Activated CD4-positive, alpha-beta T cell treated with anti-CD3 and anti-CD28 coated beads, Interleukin-2, amount 10 ng/mL, durations not matched to agents 7 days and 5 days (primary cell): ENCODE measurements around the gene EEA1. TPM values are rescaled to one million over a fixed set of nuclear protein-coding genes. Genes with fewer than 3 reads are reported as not detected.
"Not testable (repeated sequence)": the region's sequence is repeated elsewhere in the genome, so short reads cannot be mapped to it uniquely, and the experiment has no call there.

Experiments used
- CTCF ChIA-PET: fragments of 350-600 bp; sonication (Branson Sonifier 250); formaldehyde crosslinking; loops from one replicate; lab custom pipeline; 2021; ENCODE audit warnings: antibody characterized with exemption; lab: Charles Lee
- POLR2A ChIA-PET: fragments of 350-600 bp; sonication (Branson Sonifier 250); formaldehyde crosslinking; loops from one replicate; lab custom pipeline; 2021; ENCODE audit warnings: antibody characterized with exemption; lab: Charles Lee
- DNase-seq: peaks from one replicate; pipeline ENCODE4 v3.0.0-alpha.2; 2020
- H3K27ac Mint-ChIP-seq: one replicate; pipeline ENCODE4 v1.8.0; 2021; ENCODE audit warnings: mild to moderate bottlenecking, moderate library complexity, mixed read lengths
- H3K27me3 Mint-ChIP-seq: one replicate; pipeline ENCODE4 v1.8.0; 2021; ENCODE audit warnings: mixed read lengths
- H3K36me3 Mint-ChIP-seq: one replicate; pipeline ENCODE4 v1.8.0; 2021; ENCODE audit warnings: low read depth, mixed read lengths
- H3K4me1 Mint-ChIP-seq: one replicate; pipeline ENCODE4 v1.8.0; 2021; ENCODE audit warnings: mixed read lengths
- H3K4me3 Mint-ChIP-seq: one replicate; pipeline ENCODE4 v1.8.0; 2021; ENCODE audit warnings: mild to moderate bottlenecking, moderate library complexity, mixed read lengths
- H3K9me3 Mint-ChIP-seq: one replicate; pipeline ENCODE4 v1.8.0; 2021; ENCODE audit warnings: mixed read lengths
- total RNA-seq, 2 experiments: library from RNA; stranded (reverse); gene quantifications; one replicate each; pipeline ENCODE4 v1.2.3, GENCODE V29; 2021

EEA1 gene
- total RNA-seq, 2 experiments from 2014 or later = 17.8 to 18.0 TPM

DNA sequence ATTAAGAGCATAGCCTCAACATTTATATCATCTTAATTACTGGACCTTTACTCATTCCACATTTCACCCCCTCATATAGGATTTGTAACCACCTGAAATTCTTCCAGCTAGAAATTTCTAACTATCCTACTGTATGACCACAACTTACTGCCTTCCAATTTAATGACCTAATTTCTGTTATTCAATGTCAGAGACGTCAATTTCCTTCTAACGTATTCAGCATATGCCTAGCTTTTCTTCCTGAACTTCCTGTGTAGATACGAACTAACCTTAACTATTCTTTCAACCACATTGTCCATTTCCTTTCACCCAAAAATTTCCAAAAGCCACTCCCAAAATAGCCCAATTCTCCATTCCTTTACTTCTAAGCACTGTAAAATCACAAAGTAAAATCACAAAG is 108.0 kb downstream of the EEA1 start:
- Mint-ChIP-seq H3K36me3 (peaks cover 15% of the 10 kb centered on the region), H3K4me3 (no peak overlapping the region), H3K27me3 (no peaks in the 10 kb centered on the region), H3K4me1 (no peaks in the 10 kb centered on the region), H3K9me3 (no peaks in the 10 kb centered on the region), H3K27ac (no peak overlapping the region)
- CTCF ChIA-PET = interaction anchor here (0.5 kb wide), 1 partner anchor 242 kb away, joined by 4 read pairs; no protein-coding TSS in a partner anchor
- POLR2A ChIA-PET = no interaction called here
- no peak for DNase-seq

DNA sequence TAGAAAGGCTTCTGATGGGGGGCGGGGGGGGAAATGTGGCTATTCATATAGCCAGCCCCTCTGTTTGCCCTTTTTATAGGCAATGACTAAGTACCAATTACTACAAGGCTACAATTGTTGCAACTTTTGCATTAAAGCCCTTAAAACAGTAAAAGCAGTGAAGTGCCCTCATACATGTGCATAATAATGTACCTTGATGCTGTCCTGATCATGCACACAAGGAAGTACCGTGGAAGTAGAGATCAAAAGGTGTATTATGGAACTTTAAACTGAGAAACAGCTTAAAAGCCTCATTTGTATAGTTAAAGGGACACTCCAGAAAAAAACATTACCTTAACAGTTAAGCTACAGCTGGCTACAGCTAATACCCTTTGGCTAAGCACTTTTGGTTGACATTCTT is 114.5 kb downstream of the EEA1 start:
- Mint-ChIP-seq H3K36me3 (peaks cover 21% of the 10 kb centered on the region), H3K4me3 (no peak overlapping the region), H3K4me1 (no peaks in the 10 kb centered on the region), H3K9me3 (no peaks in the 10 kb centered on the region), H3K27me3 (no peaks in the 10 kb centered on the region), H3K27ac (no peak overlapping the region)
- POLR2A ChIA-PET = no interaction called here
- no peak for DNase-seq
- CTCF ChIA-PET = no interaction called here

DNA sequence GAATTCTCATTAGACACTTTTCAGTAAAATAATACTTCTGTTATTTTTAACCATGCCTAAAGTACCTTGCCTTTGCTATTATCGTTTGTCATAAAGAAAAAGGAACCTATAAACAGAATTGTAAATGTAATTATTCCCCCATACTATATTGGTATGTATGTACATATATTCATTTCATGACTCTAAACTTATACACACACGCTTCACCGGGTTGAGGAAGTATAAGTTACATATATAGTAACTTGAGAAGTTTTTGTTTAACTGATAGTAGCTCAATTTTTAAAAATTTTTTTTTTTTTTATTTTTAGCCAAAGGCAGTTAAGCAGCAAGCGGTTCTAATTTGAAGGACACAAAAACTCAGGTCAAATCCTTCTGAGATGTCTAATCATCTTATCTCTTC is 118.7 kb downstream of the EEA1 start:
- Mint-ChIP-seq H3K9me3 (peaks cover 3% of the 10 kb centered on the region), H3K27me3 (no peaks in the 10 kb centered on the region), H3K36me3 (peaks cover 35% of the 10 kb centered on the region), H3K4me1 (no peaks in the 10 kb centered on the region), H3K4me3 (no peak overlapping the region), H3K27ac (no peak overlapping the region)
- POLR2A ChIA-PET = no interaction called here
- CTCF ChIA-PET = no interaction called here
- DNase-seq = no peak

DNA sequence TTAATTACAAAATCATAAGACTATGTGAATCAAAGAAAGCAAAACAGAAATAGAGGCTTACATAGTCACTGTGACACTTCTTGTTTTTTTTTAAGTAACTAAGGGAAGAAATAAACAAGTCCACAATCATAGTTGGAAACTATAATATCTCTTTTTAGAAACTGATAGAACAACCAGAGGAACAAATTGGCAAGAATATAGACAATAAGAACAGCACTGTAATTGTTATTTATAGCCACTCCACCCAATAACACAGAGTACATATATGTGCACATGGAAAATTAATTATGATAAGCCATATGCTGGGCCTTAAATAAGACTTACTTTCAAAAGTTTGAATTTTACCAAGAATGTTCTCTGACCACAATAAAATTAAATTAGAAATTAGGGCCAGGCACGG is 125.2 kb downstream of the EEA1 start:
- ChIA-PET CTCF (interaction anchor here (0.6 kb wide), 1 partner anchor 46 kb away, joined by 3 read pairs; no protein-coding TSS in a partner anchor), POLR2A (no interaction called here)
- Mint-ChIP-seq H3K9me3 (peaks cover 3% of the 10 kb centered on the region), H3K27ac (no peak overlapping the region), H3K36me3 (peaks cover 42% of the 10 kb centered on the region), H3K4me1 (no peaks in the 10 kb centered on the region), H3K27me3 (no peaks in the 10 kb centered on the region), H3K4me3 (no peak overlapping the region)
- DNase-seq = no peak

DNA sequence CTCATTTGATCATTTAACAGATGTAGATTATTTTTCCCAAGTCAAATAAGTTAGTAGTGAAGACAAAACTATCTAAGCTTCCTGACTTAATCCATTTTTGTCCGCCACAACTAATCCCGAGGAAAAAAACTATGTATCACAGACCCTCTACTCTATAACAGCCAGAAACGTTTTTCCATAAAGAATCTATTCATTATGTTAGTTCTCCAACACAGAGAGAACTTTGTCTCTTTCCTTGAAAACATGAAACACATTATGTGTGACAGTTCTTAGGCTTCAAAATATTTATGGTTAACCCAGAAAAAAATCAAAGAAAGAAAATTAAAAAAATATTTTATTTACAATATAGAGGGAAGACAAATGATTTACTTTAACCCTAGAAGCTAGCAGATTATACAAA is 126.2 kb downstream of the EEA1 start:
- H3K27me3 Mint-ChIP-seq = no peaks in the 10 kb centered on the region
- H3K27ac Mint-ChIP-seq = no peak overlapping the region
- peaks cover 3% of the 10 kb centered on the region for H3K9me3 Mint-ChIP-seq
- POLR2A ChIA-PET = interaction anchor here (0.5 kb wide), 1 partner anchor 36 kb away, joined by 3 read pairs; no protein-coding TSS in a partner anchor
- CTCF ChIA-PET = no interaction called here
- no peak overlapping the region for H3K4me3 Mint-ChIP-seq
- no peaks in the 10 kb centered on the region for H3K4me1 Mint-ChIP-seq
- no peak for DNase-seq
- H3K36me3 Mint-ChIP-seq = peaks cover 38% of the 10 kb centered on the region

DNA sequence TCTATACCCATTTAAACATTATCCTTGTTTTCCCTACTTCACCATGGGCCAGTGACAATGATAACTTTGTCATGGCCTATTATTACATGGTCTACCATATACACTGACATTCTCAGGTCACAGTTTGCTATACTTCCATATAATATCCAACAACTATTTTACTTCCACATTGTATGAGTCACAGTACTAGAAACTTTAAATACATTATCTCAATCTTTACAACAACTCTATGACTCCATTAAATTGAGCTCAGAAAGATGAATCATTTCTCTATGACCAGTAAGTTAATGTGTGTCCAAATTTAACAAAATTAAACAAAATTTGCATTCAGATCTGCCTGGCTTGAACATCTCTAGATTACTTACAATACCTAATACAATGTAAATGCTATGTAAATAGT is 132.4 kb downstream of the EEA1 start:
- Mint-ChIP-seq H3K36me3 (peaks cover 47% of the 10 kb centered on the region), H3K27me3 (no peaks in the 10 kb centered on the region), H3K27ac (no peak overlapping the region), H3K9me3 (peaks cover 14% of the 10 kb centered on the region), H3K4me3 (no peak overlapping the region), H3K4me1 (no peaks in the 10 kb centered on the region)
- ChIA-PET POLR2A (no interaction called here), CTCF (interaction anchor here (0.7 kb wide), 1 partner anchor 18 kb away, joined by 3 read pairs; no protein-coding TSS in a partner anchor)
- no peak for DNase-seq

DNA sequence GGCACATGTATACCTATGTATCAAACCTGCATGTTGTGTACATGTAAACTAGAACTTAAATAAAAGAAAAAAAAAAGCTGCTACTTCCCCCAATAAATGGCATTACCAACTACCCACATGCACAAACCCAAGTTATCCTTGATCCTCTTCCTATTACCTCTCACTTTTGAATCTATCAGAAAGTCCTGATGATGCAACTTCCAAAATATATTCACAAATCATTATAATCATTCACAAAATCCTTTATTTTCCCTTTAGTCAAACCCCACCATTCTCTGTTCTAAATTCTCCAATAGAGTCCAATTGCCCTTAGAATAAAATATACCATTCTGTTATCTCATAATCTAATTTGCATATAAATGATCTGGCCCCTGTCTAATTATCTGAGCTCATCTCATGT is 134.3 kb downstream of the EEA1 start:
- no peaks in the 10 kb centered on the region for H3K4me1 Mint-ChIP-seq
- no peak for DNase-seq
- H3K9me3 Mint-ChIP-seq = peaks cover 27% of the 10 kb centered on the region
- no peaks in the 10 kb centered on the region for H3K27me3 Mint-ChIP-seq
- ChIA-PET POLR2A (no interaction called here), CTCF (interaction anchor here (1.4 kb wide), 1 partner anchor 9 kb away, joined by 3 read pairs; no protein-coding TSS in a partner anchor)
- no peak overlapping the region for H3K27ac Mint-ChIP-seq
- no peak overlapping the region for H3K4me3 Mint-ChIP-seq
- peaks cover 57% of the 10 kb centered on the region for H3K36me3 Mint-ChIP-seq

DNA sequence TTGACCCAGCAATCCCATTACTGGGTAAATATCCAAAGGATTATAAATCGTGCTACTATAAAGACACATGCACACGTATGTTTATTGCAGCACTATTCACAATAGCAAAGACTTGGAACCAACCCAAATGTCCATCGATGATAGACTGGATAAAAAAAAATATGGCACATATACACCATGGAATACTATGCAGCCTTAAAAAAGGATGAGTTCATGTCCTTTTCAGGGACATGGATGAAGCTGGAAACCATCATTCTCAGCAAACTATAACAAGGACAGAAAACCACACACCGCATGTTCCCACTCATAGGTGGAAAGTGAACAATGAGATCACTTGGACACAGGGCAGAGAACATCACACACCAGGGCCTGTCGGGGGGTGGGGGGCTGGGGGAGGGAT is 134.7 kb downstream of the EEA1 start:
- H3K4me1 Mint-ChIP-seq, H3K27ac Mint-ChIP-seq, H3K27me3 Mint-ChIP-seq, POLR2A ChIA-PET, DNase-seq, H3K4me3 Mint-ChIP-seq: not testable (repeated sequence)
- CTCF ChIA-PET = interaction anchor here (1.4 kb wide), 1 partner anchor 9 kb away, joined by 3 read pairs; no protein-coding TSS in a partner anchor
- Mint-ChIP-seq H3K9me3 (peaks cover 27% of the 10 kb centered on the region), H3K36me3 (peaks cover 60% of the 10 kb centered on the region)

DNA sequence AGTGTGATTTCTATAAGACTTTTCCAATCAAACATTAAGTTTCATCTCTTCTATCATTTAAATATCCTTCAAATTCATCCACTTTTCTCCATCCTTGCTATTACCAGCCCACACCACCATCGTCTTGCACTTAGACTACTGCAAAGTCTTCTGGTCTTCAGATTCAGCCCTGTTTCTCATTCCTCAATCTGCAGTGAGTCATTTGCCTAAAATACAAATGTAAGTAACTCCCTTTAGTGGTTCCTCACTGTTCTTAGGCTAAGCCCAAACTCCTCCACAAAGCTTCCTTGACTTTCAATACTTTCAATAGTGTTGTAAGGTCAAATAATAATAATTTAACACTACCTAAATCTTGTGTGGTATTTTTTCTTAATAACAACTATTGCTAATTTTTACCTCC is 143.1 kb downstream of the EEA1 start:
- CTCF ChIA-PET = interaction anchor here (0.6 to 0.9 kb wide), 3 partner anchors 9 to 604 kb away, joined by 3 read pairs; no protein-coding TSS in a partner anchor
- POLR2A ChIA-PET = no interaction called here
- H3K9me3 Mint-ChIP-seq = peaks cover 8% of the 10 kb centered on the region
- peak overlapping the region; percentile 26 for H3K27ac Mint-ChIP-seq
- no peak overlapping the region for H3K4me3 Mint-ChIP-seq
- peaks cover 30% of the 10 kb centered on the region for H3K36me3 Mint-ChIP-seq
- no peaks in the 10 kb centered on the region for H3K27me3 Mint-ChIP-seq
- H3K4me1 Mint-ChIP-seq = peaks cover 7% of the 10 kb centered on the region
- DNase-seq = no peak

DNA sequence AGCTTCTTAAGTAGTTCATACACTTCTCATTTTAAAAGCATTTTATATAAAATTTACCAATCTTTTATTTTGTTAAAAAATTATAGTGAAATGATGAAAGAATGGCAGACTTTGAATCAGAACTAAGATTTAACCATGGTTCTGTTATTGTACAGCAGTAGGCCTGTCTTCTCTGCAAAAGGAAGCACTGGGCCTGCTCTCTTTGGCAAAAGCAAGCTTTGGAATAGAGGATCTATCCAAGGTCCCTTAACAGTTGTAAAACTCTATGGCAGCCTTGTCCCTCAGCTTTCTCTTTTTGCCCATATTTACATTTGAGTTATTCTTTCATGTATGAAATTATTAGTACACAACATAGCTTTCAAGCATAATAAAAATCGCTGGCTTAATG is 143.5 kb downstream of the EEA1 start:
- CTCF ChIA-PET = interaction anchor here (0.6 to 0.9 kb wide), 3 partner anchors 10 to 604 kb away, joined by 3 read pairs; no protein-coding TSS in a partner anchor
- POLR2A ChIA-PET = no interaction called here
- peaks cover 3% of the 10 kb centered on the region for H3K9me3 Mint-ChIP-seq
- no peaks in the 10 kb centered on the region for H3K27me3 Mint-ChIP-seq
- H3K36me3 Mint-ChIP-seq = peaks cover 27% of the 10 kb centered on the region
- peaks cover 7% of the 10 kb centered on the region for H3K4me1 Mint-ChIP-seq
- H3K4me3 Mint-ChIP-seq = no peak overlapping the region
- H3K27ac Mint-ChIP-seq = no peak overlapping the region
- DNase-seq = no peak

DNA sequence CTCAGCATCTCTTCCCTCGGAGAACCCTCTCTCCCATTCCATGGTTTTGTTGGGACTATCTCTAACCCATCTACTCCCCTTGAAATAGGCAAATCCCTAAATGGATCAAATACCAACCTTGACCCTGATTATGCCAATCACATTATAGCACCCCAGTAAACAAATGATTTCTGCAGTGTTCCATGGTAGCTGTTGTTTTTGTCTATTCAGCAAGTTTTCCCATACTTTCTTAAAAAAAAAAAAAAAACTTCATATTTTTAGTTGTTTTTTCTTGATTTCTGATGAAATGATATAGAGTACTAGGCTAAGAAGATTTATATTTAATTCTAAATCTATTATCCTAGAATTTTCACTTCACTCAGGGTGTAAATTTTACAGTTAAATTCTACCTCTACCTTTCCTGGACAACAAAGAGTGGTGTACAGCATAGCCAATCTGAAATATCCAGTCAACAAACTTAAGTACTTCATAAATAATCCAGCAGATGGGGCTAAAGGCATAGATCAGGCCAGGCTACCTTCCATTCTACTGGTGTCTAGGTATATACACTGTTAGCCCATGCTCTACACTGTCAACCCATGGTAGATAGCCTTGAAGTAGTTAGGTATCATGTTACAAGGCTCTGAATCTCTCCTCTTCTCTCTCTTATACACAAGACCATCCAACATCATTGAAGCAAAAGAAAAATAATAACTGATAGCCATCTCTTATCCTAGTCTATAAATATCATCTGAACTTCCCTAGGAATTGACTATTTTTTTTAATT is 144.1 kb downstream of the EEA1 start:
- peak; percentile 51 for DNase-seq
- ChIA-PET POLR2A (no interaction called here), CTCF (interaction anchor here (0.6 to 0.9 kb wide), 3 partner anchors 10 to 605 kb away, joined by 3 read pairs; no protein-coding TSS in a partner anchor)
- H3K4me3 Mint-ChIP-seq = no peak overlapping the region
- H3K9me3 Mint-ChIP-seq = no peaks in the 10 kb centered on the region
- peaks cover 7% of the 10 kb centered on the region for H3K4me1 Mint-ChIP-seq
- H3K27ac Mint-ChIP-seq = no peak overlapping the region
- H3K36me3 Mint-ChIP-seq = peaks cover 21% of the 10 kb centered on the region
- H3K27me3 Mint-ChIP-seq = no peaks in the 10 kb centered on the region

DNA sequence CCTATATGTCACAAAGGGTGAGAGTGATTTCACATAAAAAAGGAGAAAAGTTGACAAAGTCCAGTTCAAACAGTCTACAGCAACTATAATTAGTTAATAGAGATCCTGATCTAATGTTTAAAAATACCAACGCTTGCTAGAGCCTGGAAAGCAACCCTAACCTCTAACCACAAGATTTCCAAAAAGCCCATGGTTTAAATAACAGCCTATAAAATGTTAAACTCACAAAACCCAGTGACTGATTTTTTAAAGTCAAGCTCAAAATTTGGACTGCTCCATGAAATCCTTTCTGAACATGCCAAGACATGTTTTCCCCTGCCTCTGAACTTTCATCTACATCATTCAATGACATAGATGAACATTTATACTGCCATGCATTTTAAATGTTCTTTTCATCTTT is 144.7 kb downstream of the EEA1 start:
- ChIA-PET CTCF (no interaction called here), POLR2A (no interaction called here)
- peaks cover 7% of the 10 kb centered on the region for H3K4me1 Mint-ChIP-seq
- no peaks in the 10 kb centered on the region for H3K27me3 Mint-ChIP-seq
- DNase-seq = no peak
- H3K9me3 Mint-ChIP-seq = no peaks in the 10 kb centered on the region
- H3K36me3 Mint-ChIP-seq = peaks cover 16% of the 10 kb centered on the region
- H3K4me3 Mint-ChIP-seq = no peak overlapping the region
- no peak overlapping the region for H3K27ac Mint-ChIP-seq

DNA sequence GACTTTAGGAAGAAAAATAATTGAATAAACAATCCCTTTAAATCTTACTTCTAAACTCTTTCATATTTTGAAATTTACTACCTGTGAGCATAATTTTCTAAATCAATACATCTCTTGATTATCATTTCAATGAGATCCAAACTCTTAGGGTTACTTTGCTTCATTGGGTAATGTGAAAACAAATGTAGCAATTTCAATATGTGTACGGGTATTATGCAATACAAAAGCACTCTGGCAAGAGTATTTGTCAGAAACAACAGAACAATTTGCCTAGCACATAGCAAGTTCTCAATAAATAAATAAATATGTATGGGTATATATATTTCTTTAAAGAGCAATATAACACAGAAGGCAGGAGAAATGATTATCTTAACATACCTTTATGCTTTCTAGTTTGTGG is 149.2 kb downstream of the EEA1 start:
- no peak overlapping the region for H3K27ac Mint-ChIP-seq
- ChIA-PET POLR2A (no interaction called here), CTCF (no interaction called here)
- peaks cover 25% of the 10 kb centered on the region for H3K36me3 Mint-ChIP-seq
- H3K27me3 Mint-ChIP-seq = no peaks in the 10 kb centered on the region
- H3K4me3 Mint-ChIP-seq = no peak overlapping the region
- DNase-seq = no peak
- no peaks in the 10 kb centered on the region for H3K9me3 Mint-ChIP-seq
- H3K4me1 Mint-ChIP-seq = peaks cover 4% of the 10 kb centered on the region
